Right lobe of liver (tissue), 6 donors: ENCODE measurements around the gene PSME3IP1. TPM values are rescaled to one million over a fixed set of nuclear protein-coding genes. Genes with fewer than 3 reads are reported as not detected.
A peak's percentile ranks its signal among the peaks of the same experiment; 100 is the strongest.

Experiments used
- ATAC-seq, 4 donors: fragments of 200-7000 bp; cut with Tn5 transposase; one replicate each; pipeline ENCODE4 v1.9.1; 2020; ENCODE audit warnings: mild to moderate bottlenecking in 4 of 4, moderate library complexity in 4 of 4
- DNase-seq, 3 donors: peaks; one replicate each; pipeline ENCODE4 v3.0.0-alpha.2; 2020
- H3K27ac ChIP-seq, 3 donors: fragments of 200-600 bp; one replicate each; pipeline ENCODE4 v1.8.0; 2022
- H3K27me3 ChIP-seq, 2 donors: fragments of 200-600 bp; one replicate each; pipeline ENCODE4 v1.8.0; 2022
- H3K36me3 ChIP-seq, 4 donors: fragments of 200-600 bp; sonication (generic) in 1 of 4; one replicate each; pipeline versions ENCODE4 v1.5.1 to v1.8.0; 2017 to 2022; ENCODE audit warnings: control low read depth in 1 of 4
- H3K4me1 ChIP-seq, 4 donors: fragments of 200-600 bp; sonication (generic) in 1 of 4; one replicate each; pipeline versions ENCODE4 v1.5.1 to v1.8.0; 2017 to 2022; ENCODE audit warnings: control low read depth in 1 of 4
- H3K4me3 ChIP-seq, 3 donors: fragments of 200-600 bp; one replicate each; pipeline ENCODE4 v1.8.0; 2022
- H3K9me3 ChIP-seq, 4 donors: fragments of 200-600 bp; sonication (generic) in 1 of 4; one replicate each; pipeline versions ENCODE4 v1.5.1 to v1.8.0; 2017 to 2022; ENCODE audit warnings: control low read depth in 1 of 4
- POLR2A ChIP-seq: fragments of 450-650 bp; IDR thresholded peaks from one replicate; pipeline ENCODE4 v1.6.1; 2017; ENCODE audit warnings: antibody characterized with exemption, mild to moderate bottlenecking
- WGBS: methylation state at CpG from one replicate; pipeline ENCODE4 v1.1.6; 2018; ENCODE audit warnings: low coverage, low lambda C conversion rate; ENCODE audit not compliant: insufficient coverage; ENCODE audit errors: missing lambda C conversion rate; 5-methylcytosine and 5-hydroxymethylcytosine counted together
- intact Hi-C, 2 donors: fragments of 100-400 bp; cut with DNase I; formaldehyde crosslinking; loops; one replicate each; pipeline versions ENCODE4 v1.11.2 to v1.14.1; 2022
- total RNA-seq, 6 experiments: library from RNA; depleted of rRNA in 2 of 6; stranded (reverse); fragments of >200 nt in 2 of 6; fragmentation: NEBNext Ultra II Directional in 3 of 6; extraction: Animal tissue kit (Norgen Biotek cat#: 25700) in 3 of 6; gene quantifications; one replicate each; pipeline versions ENCODE4 v1.1.0 to v1.2.4, GENCODE V29; 2016 to 2023
- TF ChIP-seq, protein P1 (sequence below), 4 donors: fragments of 200-600 bp in 3 of 4; fragments of 450-650 bp in 1 of 4; IDR thresholded peaks; one replicate each; pipeline versions ENCODE4 v1.5.1 to v1.8.0; 2016 to 2022; ENCODE audit warnings: antibody characterized with exemption in 4 of 4, mild to moderate bottlenecking in 2 of 4
- donor health status: DM: no; HTN: yes; CAD: no.
- donor health status: DM: no; HTN: no; CAD: no.
- donor health status: DM: no; HTN: no; CAD: no.
- donor health status: DM: no; HTN: yes; CAD: no.
- donor health status: DM: no; HTN: yes; CAD: no.

The PSME3IP1 gene
- total RNA-seq, 6 experiments from 2014 or later = 26.2 to 61.8 (median 34.5) TPM

- DNase-seq = no peak
- H3K27ac ChIP-seq = no peak overlapping the region
- peaks cover 0 to 17% (median 5%) of the 10 kb centered on the region in 4 donors for H3K4me1 ChIP-seq
- H3K36me3 ChIP-seq = peaks cover 0 to 43% (median 9%) of the 10 kb centered on the region in 4 donors
- WGBS = 49% methylated on average over 3 of the region's 3 CpGs
- H3K9me3 ChIP-seq = no peaks in the 10 kb centered on the region
- H3K4me3 ChIP-seq = no peak overlapping the region
- TF ChIP-seq POLR2A = no peak
- TF ChIP-seq, protein P1, sequence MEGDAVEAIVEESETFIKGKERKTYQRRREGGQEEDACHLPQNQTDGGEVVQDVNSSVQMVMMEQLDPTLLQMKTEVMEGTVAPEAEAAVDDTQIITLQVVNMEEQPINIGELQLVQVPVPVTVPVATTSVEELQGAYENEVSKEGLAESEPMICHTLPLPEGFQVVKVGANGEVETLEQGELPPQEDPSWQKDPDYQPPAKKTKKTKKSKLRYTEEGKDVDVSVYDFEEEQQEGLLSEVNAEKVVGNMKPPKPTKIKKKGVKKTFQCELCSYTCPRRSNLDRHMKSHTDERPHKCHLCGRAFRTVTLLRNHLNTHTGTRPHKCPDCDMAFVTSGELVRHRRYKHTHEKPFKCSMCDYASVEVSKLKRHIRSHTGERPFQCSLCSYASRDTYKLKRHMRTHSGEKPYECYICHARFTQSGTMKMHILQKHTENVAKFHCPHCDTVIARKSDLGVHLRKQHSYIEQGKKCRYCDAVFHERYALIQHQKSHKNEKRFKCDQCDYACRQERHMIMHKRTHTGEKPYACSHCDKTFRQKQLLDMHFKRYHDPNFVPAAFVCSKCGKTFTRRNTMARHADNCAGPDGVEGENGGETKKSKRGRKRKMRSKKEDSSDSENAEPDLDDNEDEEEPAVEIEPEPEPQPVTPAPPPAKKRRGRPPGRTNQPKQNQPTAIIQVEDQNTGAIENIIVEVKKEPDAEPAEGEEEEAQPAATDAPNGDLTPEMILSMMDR (IDR thresholded peaks at IDR 0.05) = no peak
- no peak for ATAC-seq
- H3K27me3 ChIP-seq = no peaks in the 10 kb centered on the region
- intact Hi-C loops = loop anchor here in 1 of 2 donors (10.0 kb wide), 1 partner anchor 83 kb away; no protein-coding TSS in a partner anchor
These were observed 18.3 kb downstream of the PSME3IP1 start for GRCh38 chr16:57167538-57167937.

GRCh38 chr16:57166951-57167350 is 18.9 kb downstream of the PSME3IP1 start:
- no peak overlapping the region for H3K27ac ChIP-seq
- no peaks in the 10 kb centered on the region for H3K9me3 ChIP-seq
- H3K4me3 ChIP-seq = no peak overlapping the region
- peak; percentile 51 to 68 (median 62) for ATAC-seq
- intact Hi-C loops = loop anchor here in 1 of 2 donors (10.0 kb wide), 1 partner anchor 82 kb away; no protein-coding TSS in a partner anchor
- no peak for TF ChIP-seq POLR2A
- TF ChIP-seq, protein P1 (IDR thresholded peaks at IDR 0.05) = no peak
- peaks cover 0 to 46% (median 8%) of the 10 kb centered on the region in 4 donors for H3K36me3 ChIP-seq
- DNase-seq = no peak
- peaks cover 0 to 17% (median 5%) of the 10 kb centered on the region in 4 donors for H3K4me1 ChIP-seq
- WGBS = 50% methylated on average over 7 of the region's 7 CpGs
- H3K27me3 ChIP-seq = no peaks in the 10 kb centered on the region

- no peak for TF ChIP-seq POLR2A
- TF ChIP-seq, protein P1 (IDR thresholded peaks at IDR 0.05) = no peak
- Histone ChIP-seq H3K9me3 (no peaks in the 10 kb centered on the region), H3K27me3 (no peaks in the 10 kb centered on the region), H3K4me3 (no peak overlapping the region), H3K27ac (no peak overlapping the region), H3K36me3 (peaks cover 0 to 45% (median 7%) of the 10 kb centered on the region in 4 donors), H3K4me1 (peaks cover 0 to 17% (median 5%) of the 10 kb centered on the region in 4 donors)
- intact Hi-C loops = loop anchor here in 1 of 2 donors (10.0 kb wide), 1 partner anchor 82 kb away; no protein-coding TSS in a partner anchor
- ATAC-seq (peak; percentile 37 to 56 (median 38)), DNase-seq (no peak)
These were observed 19.4 kb downstream of the PSME3IP1 start for GRCh38 chr16:57166451-57166850.

GRCh38 chr16:57165938-57166337 is 19.9 kb downstream of the PSME3IP1 start:
- ATAC-seq (peak; percentile 26 to 67 (median 54)), DNase-seq (no peak)
- peaks cover 0 to 17% (median 5%) of the 10 kb centered on the region in 4 donors for H3K4me1 ChIP-seq
- H3K36me3 ChIP-seq = peaks cover 0 to 42% (median 7%) of the 10 kb centered on the region in 4 donors
- no peaks in the 10 kb centered on the region for H3K27me3 ChIP-seq
- intact Hi-C loops = loop anchor here in 1 of 2 donors (10.0 kb wide), 1 partner anchor 81 kb away; no protein-coding TSS in a partner anchor
- TF ChIP-seq POLR2A = no peak
- TF ChIP-seq, protein P1 (IDR thresholded peaks at IDR 0.05) = no peak
- WGBS = 31% methylated on average over 3 of the region's 3 CpGs
- no peak overlapping the region for H3K27ac ChIP-seq
- no peaks in the 10 kb centered on the region for H3K9me3 ChIP-seq
- no peak overlapping the region for H3K4me3 ChIP-seq
